NCI-H146 (cell line): Measurements from ENCODE around the gene ADAMTS7.
"Not testable (repeated sequence)": the region's sequence is repeated elsewhere in the genome, so short reads cannot be mapped to it uniquely, and the experiment has no call there.

Source experiments
- DNase-seq: peaks from one replicate; lab custom pipeline; 2025; lab: John Stamatoyannopoulos, UW

The ADAMTS7 gene

GRCh38 chr15:78811124-78811824, at the start of gene ADAMTS7:
TSS of gene ADAMTS7 (minus strand) at chr15:78811464. CDS start at chr15:78811220, 244 bp downstream.
- DNase-seq = peak; percentile 23

DNA sequence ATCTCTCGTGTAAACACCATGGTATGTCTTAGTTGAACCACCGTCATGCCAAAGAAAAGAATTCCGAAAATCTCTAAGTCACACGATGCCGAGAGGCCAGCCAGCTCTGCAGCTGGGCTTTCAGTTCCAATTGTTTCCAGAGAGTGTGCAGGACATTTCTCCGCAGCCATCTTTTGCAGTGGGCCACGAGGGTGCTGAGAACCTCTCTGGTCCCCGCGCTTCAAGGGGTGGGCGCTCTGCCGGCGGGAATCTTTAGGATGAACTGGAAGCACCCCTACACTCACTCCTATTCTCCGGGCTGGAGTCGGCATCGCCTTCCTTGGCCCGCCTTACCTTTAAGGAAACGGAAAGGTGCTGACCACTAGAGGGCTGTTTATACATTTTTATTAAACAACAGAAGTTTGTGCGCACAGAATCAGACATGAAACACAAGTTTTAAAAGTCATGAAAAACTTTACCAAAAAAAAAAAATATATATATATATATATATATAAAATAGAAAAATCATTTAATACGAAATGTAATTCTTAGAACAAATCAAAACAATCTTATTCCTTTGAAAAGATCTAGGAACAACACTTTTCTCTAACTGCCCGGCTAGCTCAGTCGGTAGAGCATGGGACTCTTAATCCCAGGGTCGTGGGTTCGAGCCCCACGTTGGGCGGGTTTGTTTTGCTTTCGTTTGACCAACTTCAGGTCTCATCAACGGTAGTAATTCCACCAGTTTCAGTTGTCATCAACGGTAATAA, 48.9 kb upstream of the ADAMTS7 start:
- peak; percentile 92 for DNase-seq

- no peak for DNase-seq
Measured at GRCh38 chr15:78855746-78856145, 44.5 kb upstream of the ADAMTS7 start.

DNA sequence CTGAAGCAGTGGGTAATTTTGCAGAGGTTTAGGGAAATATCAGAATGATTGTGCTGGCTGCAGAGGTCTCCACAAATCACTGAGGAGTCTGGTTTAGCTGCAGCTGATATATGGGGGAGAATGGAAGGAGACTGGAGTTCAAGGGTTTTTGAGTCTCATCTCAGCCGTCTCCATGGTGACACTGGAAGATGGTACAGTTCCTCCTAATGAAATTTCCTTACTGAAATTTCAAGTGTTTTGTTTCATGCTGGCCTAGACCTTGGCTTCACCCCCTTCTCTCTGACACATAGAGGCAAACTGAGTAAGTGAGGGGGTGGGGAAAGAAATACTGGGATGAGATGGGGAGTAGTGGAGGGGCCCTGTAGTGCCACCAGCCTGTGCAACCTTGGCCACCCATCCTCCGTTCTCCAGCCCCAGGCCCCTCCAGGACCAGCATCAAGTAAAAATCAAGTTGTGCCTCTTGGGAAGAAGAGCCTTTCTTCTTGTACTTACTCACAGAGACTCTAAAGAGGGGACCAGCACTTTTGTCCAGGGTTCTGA, 43.6 kb upstream of the ADAMTS7 start:
- no peak for DNase-seq

DNA sequence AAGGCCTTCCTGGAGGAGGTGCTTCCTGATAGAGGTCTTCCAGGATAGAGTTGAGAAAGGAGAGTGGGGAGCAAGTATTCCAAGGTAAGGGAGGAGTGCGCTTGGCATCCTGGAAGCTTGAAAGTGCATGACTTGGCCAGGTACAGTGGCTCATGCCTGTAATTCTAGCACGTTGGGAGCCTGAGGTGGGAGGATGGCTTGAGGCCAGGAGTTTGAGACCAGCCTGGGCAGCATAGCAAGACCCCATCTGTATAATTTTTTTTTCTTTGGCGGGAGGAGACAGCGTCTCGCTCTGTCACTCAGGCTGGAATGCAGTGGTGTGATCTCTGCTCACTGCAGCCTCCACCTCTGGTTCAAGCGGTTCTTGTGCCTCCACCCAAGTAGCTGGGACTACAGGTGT, 42.2 kb upstream of the ADAMTS7 start:
- no peak for DNase-seq

GRCh38 chr15:78850941-78851755, 39.9 kb upstream of the ADAMTS7 start:
- DNase-seq = no peak

DNA sequence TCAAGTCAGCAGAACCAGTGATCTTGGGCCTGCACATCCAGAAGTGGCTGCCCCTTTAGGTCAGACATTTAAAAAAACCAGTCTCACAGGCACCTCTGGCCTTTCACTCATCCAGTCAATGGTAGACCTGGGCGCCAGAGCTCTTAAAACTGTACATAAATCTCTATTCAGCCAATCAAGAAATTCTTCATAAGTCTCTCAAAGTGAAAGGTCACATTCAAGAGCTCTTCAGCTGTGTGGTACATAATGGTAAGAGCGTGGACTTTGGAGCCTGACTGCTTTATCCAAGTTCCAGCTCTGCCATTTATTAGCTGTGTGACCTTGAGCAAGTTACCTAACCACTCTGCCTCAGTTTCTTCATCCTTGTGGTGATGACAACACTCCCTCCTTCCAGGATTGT, 39.1 kb upstream of the ADAMTS7 start:
- DNase-seq = no peak

DNA sequence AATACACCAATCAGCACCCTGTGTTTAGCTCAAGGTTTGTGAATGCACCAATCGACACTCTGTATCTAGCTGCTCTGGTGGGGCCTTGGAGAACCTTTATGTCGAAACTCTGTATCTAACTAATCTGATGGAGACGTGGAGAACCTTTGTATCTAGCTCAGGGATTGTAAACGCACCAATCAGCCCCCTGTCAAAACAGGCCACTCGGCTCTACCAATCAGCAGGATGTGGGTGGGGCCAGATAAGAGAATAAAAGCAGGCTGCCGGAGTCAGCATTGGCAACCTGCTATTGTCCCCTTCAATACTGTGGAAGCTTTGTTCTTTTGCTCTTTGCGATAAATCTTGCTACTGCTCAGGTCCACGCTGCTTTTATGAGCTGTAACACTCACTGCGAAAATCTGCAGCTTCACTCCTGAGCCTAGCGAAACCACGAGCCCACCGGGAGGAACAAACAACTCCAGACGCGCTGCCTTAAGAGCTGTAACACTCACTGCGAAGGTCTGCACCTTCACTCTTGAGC, 36.2 kb upstream of the ADAMTS7 start:
- DNase-seq = not testable (repeated sequence)

DNA sequence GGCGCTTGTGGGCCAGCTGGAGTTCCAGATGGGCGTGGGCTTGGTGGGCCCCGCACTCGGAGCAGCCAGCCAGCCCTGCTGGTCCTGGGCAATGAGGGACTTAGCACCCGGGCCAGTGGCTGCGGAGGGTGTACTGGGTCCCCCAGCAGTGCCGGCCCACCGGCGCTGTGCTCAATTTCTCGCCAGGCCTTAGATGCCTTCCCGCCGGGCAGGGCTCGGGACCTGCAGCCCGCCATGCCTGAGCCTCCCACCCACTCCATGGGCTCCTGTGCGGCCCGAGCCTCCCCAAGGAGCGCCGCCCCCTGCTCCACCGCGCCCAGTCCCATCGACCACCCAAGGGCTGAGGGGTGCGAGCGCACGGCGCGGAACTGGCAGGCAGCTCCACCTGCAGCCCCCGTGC, 35.6 kb upstream of the ADAMTS7 start:
- DNase-seq = not testable (repeated sequence)

DNA sequence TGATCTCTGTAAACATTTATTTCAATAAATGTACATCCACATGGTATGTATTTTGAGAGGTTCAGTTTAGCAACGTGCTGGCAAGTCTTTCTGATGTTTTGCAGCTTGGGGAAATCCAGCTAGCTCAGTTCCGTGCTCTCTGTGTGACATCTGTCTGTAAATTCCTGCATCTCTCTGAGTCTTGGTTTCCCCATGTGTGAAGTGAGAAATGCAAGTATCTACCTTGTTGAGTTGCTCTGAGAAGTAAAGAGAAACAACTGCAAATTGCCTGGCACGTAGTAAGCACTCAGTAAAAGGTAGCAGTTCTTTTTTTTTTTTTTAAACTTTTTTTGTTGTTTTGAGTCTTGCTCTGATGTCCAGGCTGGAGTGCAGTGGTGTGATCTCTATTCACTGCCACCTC, 31.3 kb upstream of the ADAMTS7 start:
- DNase-seq = no peak

- DNase-seq = no peak
Measured at GRCh38 chr15:78841891-78842290, 30.6 kb upstream of the ADAMTS7 start.

- DNase-seq = no peak
Measured at GRCh38 chr15:78841376-78841706, 30.1 kb upstream of the ADAMTS7 start.

- DNase-seq = no peak
Measured at GRCh38 chr15:78840661-78841375, 29.6 kb upstream of the ADAMTS7 start.

DNA sequence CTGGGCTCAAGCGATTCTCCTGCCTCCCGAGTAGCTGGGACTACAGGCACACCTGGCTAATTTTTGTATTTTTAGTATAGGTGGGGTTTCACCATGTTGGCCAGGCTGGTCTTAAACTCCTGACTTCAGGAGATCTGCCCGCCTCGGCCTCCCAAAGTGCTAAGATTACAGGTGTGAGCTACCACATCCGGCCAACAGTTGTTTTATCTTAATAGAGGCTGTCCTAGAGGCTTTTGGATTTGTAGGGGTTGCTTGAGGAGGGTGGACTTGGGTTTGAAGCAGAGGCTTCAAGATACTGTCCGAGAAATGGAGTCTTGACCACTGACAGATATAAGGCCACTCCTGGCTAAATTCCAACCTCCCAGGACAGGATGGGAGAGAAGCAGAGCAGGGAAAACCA, 27.9 kb upstream of the ADAMTS7 start:
- not testable (repeated sequence) for DNase-seq

GRCh38 chr15:78838489-78838888, 27.2 kb upstream of the ADAMTS7 start:
- no peak for DNase-seq

GRCh38 chr15:78837543-78837942, 26.3 kb upstream of the ADAMTS7 start:
- DNase-seq = no peak

- DNase-seq = no peak
Measured at GRCh38 chr15:78837131-78837530, 25.9 kb upstream of the ADAMTS7 start.

- DNase-seq = no peak
Measured at GRCh38 chr15:78836333-78836732, 25.1 kb upstream of the ADAMTS7 start.

DNA sequence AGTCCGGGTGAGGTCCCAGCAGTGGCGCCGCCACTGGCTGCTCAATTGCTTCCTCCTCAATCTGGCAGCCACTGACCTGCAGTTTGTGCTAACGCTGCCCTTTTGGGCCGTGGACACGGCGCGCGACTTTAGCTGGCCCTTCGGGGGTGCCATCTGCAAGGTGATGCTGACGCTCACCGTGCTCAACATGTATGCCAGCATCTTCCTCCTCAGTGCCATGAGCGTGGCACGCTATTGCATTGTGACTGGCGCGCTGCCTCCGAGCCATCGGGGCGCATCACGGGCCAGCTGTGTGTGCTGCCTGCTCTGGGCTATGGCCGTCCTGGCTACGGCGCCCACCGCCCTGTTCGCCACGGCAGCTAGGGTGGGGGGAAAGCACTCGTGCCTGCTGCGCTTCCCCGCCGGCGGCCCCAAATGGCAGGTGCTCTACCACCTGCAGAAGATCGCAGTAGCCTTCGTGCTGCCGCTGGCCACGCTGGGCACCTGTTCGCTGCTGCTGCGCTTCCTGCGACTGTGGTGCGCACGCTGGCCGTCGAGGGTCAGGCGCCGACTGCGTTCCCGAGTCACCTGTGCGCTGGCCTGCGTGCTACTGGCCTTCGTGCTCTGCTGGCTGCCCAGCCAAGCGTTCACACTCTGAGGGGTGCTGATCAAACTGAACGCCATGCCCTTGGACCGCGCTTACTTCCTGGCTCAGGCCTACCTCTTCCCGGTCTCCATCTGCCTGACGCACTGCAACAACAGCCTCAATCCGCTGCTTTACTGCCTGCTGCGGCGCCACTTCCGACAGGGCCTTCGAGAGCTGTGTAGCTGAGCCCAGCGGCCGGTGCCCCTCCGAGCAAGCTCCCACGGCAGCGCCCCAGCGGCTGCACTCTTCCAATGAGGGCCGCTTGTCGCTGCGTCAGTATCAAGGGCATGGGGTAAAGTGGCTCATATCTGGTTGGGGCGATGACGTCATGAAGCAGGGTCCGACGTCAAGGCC, 20.3 kb upstream of the ADAMTS7 start:
- DNase-seq = no peak

DNA sequence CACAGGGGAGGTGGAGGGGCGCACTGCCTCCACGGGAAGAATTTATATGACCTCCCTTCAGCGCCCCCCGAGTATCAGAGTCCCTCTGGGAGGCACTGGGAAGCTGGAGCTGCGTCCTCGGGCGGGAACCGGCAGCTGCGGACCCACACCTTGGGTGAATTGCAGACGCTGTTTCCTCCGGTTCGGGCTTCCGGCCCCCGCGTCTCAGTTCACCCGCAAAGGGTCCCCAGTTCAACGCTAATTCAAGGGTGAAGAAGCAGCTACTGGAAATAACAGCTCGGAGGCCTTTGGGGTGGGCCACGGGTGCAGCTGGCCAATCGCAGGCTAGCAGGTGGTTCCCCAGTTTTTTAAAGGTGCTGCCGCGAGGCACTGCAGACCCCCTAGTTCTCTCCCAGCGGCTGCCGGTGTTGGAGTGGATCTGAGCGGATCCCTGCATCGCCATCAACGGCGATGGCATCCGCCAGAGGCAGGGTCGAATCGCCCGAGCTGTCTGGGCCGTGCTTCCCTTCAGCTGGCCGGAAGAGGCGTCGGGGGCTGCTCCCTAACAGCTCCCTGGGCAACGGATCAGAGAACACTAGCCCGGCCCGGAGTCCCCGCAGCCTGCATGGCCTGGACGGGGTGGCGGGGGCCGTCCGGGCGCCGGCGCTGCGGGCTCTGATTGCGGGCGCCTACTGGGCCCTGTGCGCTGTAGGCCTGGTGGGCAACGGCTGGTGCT, 19.4 kb upstream of the ADAMTS7 start:
- DNase-seq = no peak
